AG09309 (cell line): ENCODE data around the gene OSBPL10.

ENCODE experiments used
- DNase-seq: peaks from one replicate; pipeline ENCODE4 v3.0.0-alpha.2; 2010; ENCODE audit warnings: low read depth
- H3K4me3 ChIP-seq: 2 replicates; pipeline ENCODE4 v1.5.1; 2011; ENCODE audit warnings: mild to moderate bottlenecking, low read depth, low read length, moderate library complexity; ENCODE audit not compliant: control insufficient read depth
- CTCF ChIP-seq: IDR thresholded peaks from 2 replicates; pipeline ENCODE4 v1.5.1; 2011; ENCODE audit warnings: mild to moderate bottlenecking, low read depth, low read length, inconsistent platforms; ENCODE audit not compliant: insufficient read depth, control insufficient read depth; ENCODE audit errors: missing control alignments

Gene OSBPL10

GRCh38 chr3:31802981-31803740 lies 177.9 kb downstream of the OSBPL10 start:
- TF ChIP-seq CTCF, result no peak
- no peak for DNase-seq
- H3K4me3 ChIP-seq, result no peak overlapping the region

GRCh38 chr3:31800436-31800835 lies 180.6 kb downstream of the OSBPL10 start:
- no peak overlapping the region for H3K4me3 ChIP-seq
- no peak for DNase-seq
- no peak for TF ChIP-seq CTCF

GRCh38 chr3:31798840-31799239 lies 182.2 kb downstream of the OSBPL10 start:
- H3K4me3 ChIP-seq, result no peak overlapping the region
- no peak for DNase-seq
- no peak for TF ChIP-seq CTCF

GRCh38 chr3:31793821-31794220 lies 187.2 kb downstream of the OSBPL10 start:
- no peak overlapping the region for H3K4me3 ChIP-seq
- DNase-seq, result no peak
- TF ChIP-seq CTCF, result no peak

DNA sequence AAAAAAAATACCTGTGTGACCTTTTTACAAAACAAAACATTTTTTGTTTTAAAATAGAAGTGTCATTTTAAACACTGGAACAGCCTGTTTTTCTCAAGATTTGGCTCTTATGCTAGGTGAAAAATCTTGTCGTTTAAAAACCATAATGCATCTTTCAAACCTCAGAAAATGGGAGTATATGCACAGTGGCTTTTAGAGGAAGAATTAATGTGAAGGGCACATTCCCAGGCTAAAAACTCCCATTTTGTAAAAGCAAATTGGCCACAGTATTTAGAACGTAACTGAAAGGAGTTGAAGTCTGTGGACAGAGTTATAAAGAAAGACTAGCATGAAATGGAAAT lies 190.0 kb downstream of the OSBPL10 start:
- no peak overlapping the region for H3K4me3 ChIP-seq
- no peak for DNase-seq
- no peak for TF ChIP-seq CTCF

DNA sequence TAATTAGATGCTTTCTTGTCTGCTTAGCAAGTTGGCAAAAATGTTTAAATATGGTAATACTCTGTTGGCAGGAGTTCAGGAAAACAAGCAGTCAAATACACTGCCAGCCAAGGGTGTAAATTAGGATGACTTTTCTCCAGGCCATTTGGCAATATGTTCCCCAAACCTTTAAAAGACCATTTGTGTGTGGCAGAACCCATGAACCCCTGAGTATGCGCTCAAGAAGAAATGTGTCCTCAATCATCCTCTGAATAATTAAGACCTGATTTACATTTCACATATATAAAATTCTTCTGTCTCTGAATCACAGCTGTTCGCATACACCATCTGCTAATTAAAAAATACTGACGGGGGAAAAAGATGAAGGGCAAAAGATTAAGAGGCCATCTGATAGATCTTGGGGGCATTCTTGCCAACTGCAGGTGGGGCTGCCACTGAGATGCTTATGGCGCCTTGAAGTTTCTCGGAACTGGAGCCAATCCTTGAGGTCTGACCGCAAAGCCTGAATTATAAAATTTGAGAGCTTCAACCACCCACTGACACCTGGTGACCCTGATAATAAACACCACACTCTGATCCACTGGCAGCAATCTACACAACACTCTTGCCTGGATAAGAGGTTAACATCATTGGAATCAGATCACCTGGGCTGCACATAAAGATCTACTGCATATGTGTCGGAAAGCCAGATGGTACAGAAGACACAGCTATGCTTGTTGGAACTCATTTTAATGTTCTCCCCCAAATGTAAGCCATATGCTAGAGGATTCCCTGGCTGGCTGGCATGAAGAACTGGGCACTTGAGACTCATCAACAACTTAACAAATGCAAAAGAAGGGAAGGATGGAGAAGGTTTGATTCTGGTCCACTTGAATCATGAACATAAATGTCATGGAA lies 190.6 kb downstream of the OSBPL10 start:
- DNase-seq, result no peak
- no peak overlapping the region for H3K4me3 ChIP-seq
- TF ChIP-seq CTCF, result no peak
